Caco-2 (cell line): Measurements from ENCODE around the gene LTBP2. TPM values are rescaled to one million over a fixed set of nuclear protein-coding genes. Genes with fewer than 3 reads are reported as not detected.
A peak's percentile ranks its signal among the peaks of the same experiment; 100 is the strongest.

ENCODE experiments used
- BruUV-seq: library from RNA; stranded (reverse); fragments of 400-500 nt; replicated peaks from 2 replicates; lab custom pipeline; 2021; lab: Mats Ljungman, UMichigan
- CTCF ChIA-PET: fragments of 300-600 bp; sonication (Branson Sonifier 250); formaldehyde crosslinking; loops from one replicate; lab custom pipeline; 2022; ENCODE audit warnings: antibody characterized with exemption; lab: Charles Lee
- POLR2A ChIA-PET: fragments of 300-600 bp; sonication (Branson Sonifier 250); formaldehyde crosslinking; loops from one replicate; lab custom pipeline; 2022; ENCODE audit warnings: antibody characterized with exemption; lab: Charles Lee
- DNase-seq, 2 experiments: peaks; one replicate each; pipeline versions ENCODE4 v3.0.0 to v3.0.0-alpha.2; 2020 to 2022
- H3K27me3 ChIP-seq: replicated peaks from 2 replicates; pipeline ENCODE4 v1.6.0; 2011; ENCODE audit warnings: low read length; ENCODE audit not compliant: control insufficient read depth, insufficient read depth
- H3K36me3 ChIP-seq: 2 replicates; pipeline ENCODE4 v1.5.1; 2011; ENCODE audit warnings: low read length; ENCODE audit not compliant: control insufficient read depth, insufficient read depth
- H3K4me1 ChIP-seq: fragments of 250-450 bp; sonication (Bioruptor Pico); 2 replicates; pipeline ENCODE4 v1.5.1; 2020; ENCODE audit warnings: mild to moderate bottlenecking
- H3K4me3 ChIP-seq: 2 replicates; pipeline ENCODE4 v1.5.1; 2011; ENCODE audit warnings: low read depth, mild to moderate bottlenecking, control low read depth, low read length
- H3K9me3 ChIP-seq: fragments of 250-450 bp; sonication (Bioruptor Pico); 2 replicates; pipeline ENCODE4 v1.5.1; 2020; ENCODE audit warnings: mild to moderate bottlenecking, moderate library complexity
- H3K27ac Mint-ChIP-seq: one replicate; pipeline ENCODE4 v1.8.0; 2022; ENCODE audit warnings: mixed read lengths; ENCODE audit not compliant: unreplicated experiment
- H3K27me3 Mint-ChIP-seq: one replicate; pipeline ENCODE4 v1.8.0; 2022; ENCODE audit warnings: mixed read lengths; ENCODE audit not compliant: insufficient read depth, unreplicated experiment
- H3K36me3 Mint-ChIP-seq: one replicate; pipeline ENCODE4 v1.8.0; 2022; ENCODE audit warnings: mild to moderate bottlenecking, mixed read lengths; ENCODE audit not compliant: insufficient read depth, unreplicated experiment
- H3K4me1 Mint-ChIP-seq: one replicate; pipeline ENCODE4 v1.8.0; 2022; ENCODE audit warnings: low read depth, mixed read lengths; ENCODE audit not compliant: unreplicated experiment
- H3K4me3 Mint-ChIP-seq: one replicate; pipeline ENCODE4 v1.8.0; 2022; ENCODE audit warnings: mild to moderate bottlenecking, moderate library complexity, mixed read lengths; ENCODE audit not compliant: unreplicated experiment
- H3K9me3 Mint-ChIP-seq: one replicate; pipeline ENCODE4 v1.8.0; 2022; ENCODE audit warnings: mixed read lengths; ENCODE audit not compliant: unreplicated experiment
- CTCF ChIP-seq, 2 experiments: fragments of 200-600 bp in 1 of 2; IDR thresholded peaks; 1 replicate in 1 of 2; 2 replicates in 1 of 2; pipeline versions ENCODE4 v1.5.1 to v1.8.0; 2011 to 2022; ENCODE audit warnings: antibody characterized with exemption in 1 of 2, control low read depth in 1 of 2, inconsistent platforms in 1 of 2, low read depth in 1 of 2, low read length in 1 of 2, mild to moderate bottlenecking in 1 of 2, moderate library complexity in 1 of 2; ENCODE audit not compliant: insufficient read depth in 1 of 2, severe bottlenecking in 1 of 2, unreplicated experiment in 1 of 2
- intact Hi-C: fragments of 100-400 bp; cut with micrococcal nuclease; formaldehyde crosslinking; loops from one replicate; pipeline ENCODE4 v1.10.0; 2022; ENCODE audit not compliant: unreplicated experiment
- total RNA-seq: library from RNA; stranded (reverse); gene quantifications from 2 replicates; pipeline ENCODE4 v1.2.3, GENCODE V29; 2022

Gene LTBP2
- total RNA-seq, 1 experiment from 2014 or later, result 0.86 TPM

GRCh38 chr14:74462993-74463392 is 149.0 kb downstream of the LTBP2 start:
- Mint-ChIP-seq H3K4me3 (no peak overlapping the region), H3K27ac (no peak overlapping the region), H3K4me1 (no peaks in the 10 kb centered on the region), H3K9me3 (no peaks in the 10 kb centered on the region), H3K27me3 (no peaks in the 10 kb centered on the region), H3K36me3 (no peaks in the 10 kb centered on the region)
- intact Hi-C loops, result no loop called here
- CTCF ChIA-PET, result no interaction called here
- H3K9me3 ChIP-seq, result no peaks in the 10 kb centered on the region
- POLR2A ChIA-PET, result no interaction called here
- TF ChIP-seq CTCF (IDR thresholded peaks at IDR 0.05; ENCODE audit: insufficient read depth in 1 of 2, low read depth in 1 of 2, low read length in 1 of 2, severe bottlenecking in 1 of 2, unreplicated experiment in 1 of 2), result no peak
- no peaks in the 10 kb centered on the region for H3K36me3 ChIP-seq
- H3K27me3 ChIP-seq, result no peaks in the 10 kb centered on the region
- no peak for DNase-seq
- no TSS peak for BruUV-seq
- H3K4me1 ChIP-seq, result no peaks in the 10 kb centered on the region
- H3K4me3 ChIP-seq, result no peak overlapping the region

GRCh38 chr14:74459976-74460375 is 152.1 kb downstream of the LTBP2 start:
- H3K27me3 ChIP-seq, result no peaks in the 10 kb centered on the region
- POLR2A ChIA-PET, result no interaction called here
- peaks cover 9% of the 10 kb centered on the region for H3K9me3 Mint-ChIP-seq
- H3K4me3 ChIP-seq, result no peak overlapping the region
- H3K4me1 ChIP-seq, result no peaks in the 10 kb centered on the region
- H3K36me3 Mint-ChIP-seq, result no peaks in the 10 kb centered on the region
- H3K9me3 ChIP-seq, result no peaks in the 10 kb centered on the region
- intact Hi-C loops, result no loop called here
- H3K27ac Mint-ChIP-seq, result no peak overlapping the region
- H3K4me1 Mint-ChIP-seq, result no peaks in the 10 kb centered on the region
- no TSS peak for BruUV-seq
- no peak for TF ChIP-seq CTCF (IDR thresholded peaks at IDR 0.05; ENCODE audit: insufficient read depth in 1 of 2, low read depth in 1 of 2, low read length in 1 of 2, severe bottlenecking in 1 of 2, unreplicated experiment in 1 of 2)
- CTCF ChIA-PET, result interaction anchor here (0.8 kb wide), 1 partner anchor 152 kb away, joined by 3 read pairs; no protein-coding TSS in a partner anchor
- DNase-seq, result no peak
- no peaks in the 10 kb centered on the region for H3K36me3 ChIP-seq
- H3K4me3 Mint-ChIP-seq, result no peak overlapping the region
- H3K27me3 Mint-ChIP-seq, result no peaks in the 10 kb centered on the region

GRCh38 chr14:74459289-74459946 is 152.6 kb downstream of the LTBP2 start:
- peak in 1 of 2 experiments; percentile 61 for DNase-seq
- ChIA-PET CTCF (interaction anchor here (0.8 kb wide), 1 partner anchor 151 kb away, joined by 3 read pairs; no protein-coding TSS in a partner anchor), POLR2A (no interaction called here)
- peak; percentile 52 to 75 for TF ChIP-seq CTCF (IDR thresholded peaks at IDR 0.05; ENCODE audit: insufficient read depth in 1 of 2, low read depth in 1 of 2, low read length in 1 of 2, severe bottlenecking in 1 of 2, unreplicated experiment in 1 of 2)
- Histone ChIP-seq H3K27me3 (no peaks in the 10 kb centered on the region), H3K9me3 (peaks cover 4% of the 10 kb centered on the region; the same call in 1 of the 2 replicates), H3K36me3 (no peaks in the 10 kb centered on the region), H3K4me3 (no peak overlapping the region), H3K4me1 (no peaks in the 10 kb centered on the region)
- Mint-ChIP-seq H3K27ac (no peak overlapping the region), H3K9me3 (peaks cover 9% of the 10 kb centered on the region), H3K4me3 (no peak overlapping the region), H3K36me3 (no peaks in the 10 kb centered on the region), H3K4me1 (no peaks in the 10 kb centered on the region), H3K27me3 (no peaks in the 10 kb centered on the region)
- intact Hi-C loops, result no loop called here
- BruUV-seq, result no TSS peak
